ENCODE data around the gene SRGAP1. TPM values are rescaled to one million over a fixed set of nuclear protein-coding genes. Genes with fewer than 3 reads are reported as not detected.

Gene SRGAP1
- total and polyA plus RNA-seq, 9 of the 15 experiments (the other 6 are each of a cell fraction or from before 2014, with no cell fraction given): 0.01 to 0.13 (median 0.04) TPM; not detected in 3

DNA sequence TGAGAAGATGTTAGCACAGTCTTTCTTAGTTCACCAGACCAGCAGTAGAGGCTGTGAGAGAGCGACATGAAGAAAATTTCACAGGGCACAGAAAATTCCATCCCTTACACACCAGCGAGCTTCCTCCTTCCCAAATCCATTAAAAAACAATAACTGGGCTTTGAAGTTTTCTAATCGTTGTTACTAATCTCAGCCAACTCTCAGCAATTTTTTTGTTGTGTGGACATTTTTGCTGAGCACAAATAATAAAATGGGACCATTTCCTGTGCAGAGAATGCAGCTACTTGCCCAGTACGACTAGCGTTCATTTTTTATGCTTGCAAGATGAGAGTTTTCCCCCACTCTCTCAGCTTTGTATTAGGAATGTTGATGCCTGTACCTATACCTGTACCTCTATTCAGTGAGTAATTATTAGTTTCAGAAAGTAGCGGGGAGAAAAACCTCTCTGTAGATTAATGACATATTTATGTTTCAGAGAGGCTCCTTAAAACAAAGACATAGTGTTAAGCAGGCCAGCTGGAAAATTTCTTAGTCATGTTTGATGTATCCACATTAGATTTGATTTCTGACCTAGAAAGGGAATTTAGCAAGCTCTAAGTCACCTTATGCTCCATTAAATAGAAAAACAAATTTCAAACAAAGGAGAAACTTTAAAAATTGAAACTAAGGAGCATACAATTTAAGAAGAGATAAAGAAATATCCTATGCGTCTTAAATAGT, 146.5 kb downstream of the SRGAP1 start:
- DNase-seq (ENCODE audit: extremely low read depth in 1 of 4, low spot score in 3 of 4): no peak
- 2% methylated on average over 6 of the region's 7 CpGs for WGBS (ENCODE audit: insufficient coverage, low coverage, missing lambda C conversion rate)
- Histone ChIP-seq H3K9me3 (replicated peaks; ENCODE audit: control insufficient read depth, insufficient read depth, low read depth, low read length) (no peaks in the 10 kb centered on the region), H3K9ac (ENCODE audit: insufficient read depth in 1 of 2, low read depth in 2 of 2, low read length in 2 of 2) (no peak overlapping the region), H3K36me3 (ENCODE audit: control insufficient read depth, insufficient read depth, low read length) (no peaks in the 10 kb centered on the region), H3K4me2 (ENCODE audit: insufficient read depth, low read length) (no peak overlapping the region), H2AFZ (ENCODE audit: low read depth, low read length) (no peak overlapping the region), H3K9me1 (ENCODE audit: control insufficient read depth, insufficient read depth, low read length) (no peaks in the 10 kb centered on the region), H4K20me1 (replicated peaks; ENCODE audit: control insufficient read depth, insufficient read depth, low read length) (no peaks in the 10 kb centered on the region; the same call in 1 of the 2 replicates), H3K27ac (ENCODE audit: extremely low read depth, low read depth, low read length) (no peak overlapping the region), H3K4me3 (no peak overlapping the region), H3K27me3 (ENCODE audit: control insufficient read depth in 2 of 2, insufficient read depth in 2 of 2, low read length in 2 of 2) (peaks cover 0 to 4% of the 10 kb centered on the region in 2 experiments; a peak in 1 of 5 replicates), H3K4me1 (replicated peaks in 1 of 2; ENCODE audit: control insufficient read depth in 2 of 2, insufficient read depth in 2 of 2, low read length in 2 of 2) (no peaks in the 10 kb centered on the region), H3K79me2 (ENCODE audit: control insufficient read depth, insufficient read depth, low read length) (no peaks in the 10 kb centered on the region)
- CTCF ChIA-PET (ENCODE audit: low intra/inter-chr PET ratio): no interaction called here
- BruUV-seq (replicated peaks): no TSS peak
- POLR2A ChIA-PET: no interaction called here
- intact Hi-C loops (cut with micrococcal nuclease) (no loop called here), in situ Hi-C loops (cut with MboI) (no loop called here)
- ATAC-seq: no peak
- FAIRE-seq: no peak
- TF ChIP-seq, protein P1, sequence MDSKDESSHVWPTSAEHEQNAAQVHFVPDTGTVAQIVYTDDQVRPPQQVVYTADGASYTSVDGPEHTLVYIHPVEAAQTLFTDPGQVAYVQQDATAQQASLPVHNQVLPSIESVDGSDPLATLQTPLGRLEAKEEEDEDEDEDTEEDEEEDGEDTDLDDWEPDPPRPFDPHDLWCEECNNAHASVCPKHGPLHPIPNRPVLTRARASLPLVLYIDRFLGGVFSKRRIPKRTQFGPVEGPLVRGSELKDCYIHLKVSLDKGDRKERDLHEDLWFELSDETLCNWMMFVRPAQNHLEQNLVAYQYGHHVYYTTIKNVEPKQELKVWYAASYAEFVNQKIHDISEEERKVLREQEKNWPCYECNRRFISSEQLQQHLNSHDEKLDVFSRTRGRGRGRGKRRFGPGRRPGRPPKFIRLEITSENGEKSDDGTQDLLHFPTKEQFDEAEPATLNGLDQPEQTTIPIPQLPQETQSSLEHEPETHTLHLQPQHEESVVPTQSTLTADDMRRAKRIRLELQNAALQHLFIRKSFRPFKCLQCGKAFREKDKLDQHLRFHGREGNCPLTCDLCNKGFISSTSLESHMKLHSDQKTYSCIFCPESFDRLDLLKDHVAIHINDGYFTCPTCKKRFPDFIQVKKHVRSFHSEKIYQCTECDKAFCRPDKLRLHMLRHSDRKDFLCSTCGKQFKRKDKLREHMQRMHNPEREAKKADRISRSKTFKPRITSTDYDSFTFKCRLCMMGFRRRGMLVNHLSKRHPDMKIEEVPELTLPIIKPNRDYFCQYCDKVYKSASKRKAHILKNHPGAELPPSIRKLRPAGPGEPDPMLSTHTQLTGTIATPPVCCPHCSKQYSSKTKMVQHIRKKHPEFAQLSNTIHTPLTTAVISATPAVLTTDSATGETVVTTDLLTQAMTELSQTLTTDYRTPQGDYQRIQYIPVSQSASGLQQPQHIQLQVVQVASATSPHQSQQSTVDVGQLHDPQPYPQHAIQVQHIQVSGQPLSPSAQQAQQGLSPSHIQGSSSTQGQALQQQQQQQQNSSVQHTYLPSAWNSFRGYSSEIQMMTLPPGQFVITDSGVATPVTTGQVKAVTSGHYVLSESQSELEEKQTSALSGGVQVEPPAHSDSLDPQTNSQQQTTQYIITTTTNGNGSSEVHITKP (IDR thresholded peaks at IDR 0.05; ENCODE audit: partially characterized antibody): no peak
- TF ChIP-seq ZNF586 (CRISPR knock-in tag; conservative IDR thresholded peaks at IDR 0.05) (no peak), CHCHD3 (CRISPR knock-in tag; IDR thresholded peaks at IDR 0.05) (no peak), MED1 (CRISPR knock-in tag; IDR thresholded peaks at IDR 0.05; ENCODE audit: borderline replicate concordance) (no peak), HIVEP1 (CRISPR knock-in tag; IDR thresholded peaks at IDR 0.05) (no peak), NFXL1 (CRISPR knock-in tag; IDR thresholded peaks at IDR 0.05) (no peak), ARNT (IDR thresholded peaks at IDR 0.05) (no peak), ASH1L (IDR thresholded peaks at IDR 0.05; ENCODE audit: borderline replicate concordance, low read depth, partially characterized antibody) (no peak)
- TF ChIP-seq, protein P2, sequence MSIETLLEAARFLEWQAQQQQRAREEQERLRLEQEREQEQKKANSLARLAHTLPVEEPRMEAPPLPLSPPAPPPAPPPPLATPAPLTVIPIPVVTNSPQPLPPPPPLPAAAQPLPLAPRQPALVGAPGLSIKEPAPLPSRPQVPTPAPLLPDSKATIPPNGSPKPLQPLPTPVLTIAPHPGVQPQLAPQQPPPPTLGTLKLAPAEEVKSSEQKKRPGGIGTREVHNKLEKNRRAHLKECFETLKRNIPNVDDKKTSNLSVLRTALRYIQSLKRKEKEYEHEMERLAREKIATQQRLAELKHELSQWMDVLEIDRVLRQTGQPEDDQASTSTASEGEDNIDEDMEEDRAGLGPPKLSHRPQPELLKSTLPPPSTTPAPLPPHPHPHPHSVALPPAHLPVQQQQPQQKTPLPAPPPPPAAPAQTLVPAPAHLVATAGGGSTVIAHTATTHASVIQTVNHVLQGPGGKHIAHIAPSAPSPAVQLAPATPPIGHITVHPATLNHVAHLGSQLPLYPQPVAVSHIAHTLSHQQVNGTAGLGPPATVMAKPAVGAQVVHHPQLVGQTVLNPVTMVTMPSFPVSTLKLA (conservative IDR thresholded peaks at IDR 0.05): no peak

Measured in K562 (cell line).